HepG2 (cell line): ENCODE measurements around the gene AQP6. TPM values are rescaled to one million over a fixed set of nuclear protein-coding genes. Genes with fewer than 3 reads are reported as not detected.

Experiments
- ATAC-seq: fragments of 200-7000 bp; cut with Tn5 transposase; 3 replicates; pipeline ENCODE4 v1.9.1; 2020; ENCODE audit warnings: mild to moderate bottlenecking, moderate library complexity
- BruUV-seq: library from RNA; stranded (reverse); fragments of 400-500 nt; replicated peaks from 2 replicates; lab custom pipeline; 2021; lab: Mats Ljungman, UMichigan
- CTCF ChIA-PET: fragments of 300-600 bp; formaldehyde crosslinking; extraction: SDS; loops from one replicate; lab custom pipeline; 2021; ENCODE audit warnings: low total read pairs, inconsistent platforms, low intra/inter-chr PET ratio; lab: Yijun Ruan, JAX
- POLR2A ChIA-PET: fragments of 350-600 bp; sonication (Branson Sonifier 250); formaldehyde crosslinking; loops from one replicate; lab custom pipeline; 2020; ENCODE audit warnings: antibody characterized with exemption, inconsistent platforms; lab: Yijun Ruan, JAX
- DNase-seq: peaks from one replicate; pipeline ENCODE4 v3.0.0-alpha.2; 2015; ENCODE audit warnings: low spot score
- FAIRE-seq: peaks from 3 replicates; lab custom pipeline; 2011; peaks lifted over from hg19 to GRCh38; lab: Jason Lieb, UNC
- H2AFZ ChIP-seq: one replicate; pipeline ENCODE4 v1.6.1; 2011; ENCODE audit warnings: low read length, inconsistent platforms
- H3K27ac ChIP-seq: fragments of 300-600 bp; 3 replicates; pipeline ENCODE4 v1.8.0; 2011; ENCODE audit warnings: mixed run types, mild to moderate bottlenecking, mixed read lengths, low read length, inconsistent platforms; ENCODE audit not compliant: insufficient read depth; ENCODE audit errors: extremely low read length
- H3K27me3 ChIP-seq, 2 experiments: fragments of 200-600 bp in 1 of 2; 2 replicates in 1 of 2; 3 replicates in 1 of 2; pipeline versions ENCODE4 v1.6.0 to v1.8.0; 2011; ENCODE audit warnings: low read length in 2 of 2, mild to moderate bottlenecking in 2 of 2, moderate library complexity in 2 of 2, inconsistent platforms in 1 of 2; ENCODE audit not compliant: insufficient read depth in 2 of 2, control insufficient read depth in 1 of 2
- H3K36me3 ChIP-seq, 2 experiments: fragments of 200-600 bp in 1 of 2; replicated peaks in 1 of 2; 2 replicates in 1 of 2; 3 replicates in 1 of 2; pipeline versions ENCODE4 v1.5.1 to v1.8.0; 2011; ENCODE audit warnings: low read length in 2 of 2, inconsistent platforms in 1 of 2; ENCODE audit not compliant: insufficient read depth in 2 of 2, control insufficient read depth in 1 of 2
- H3K4me1 ChIP-seq: 2 replicates; pipeline ENCODE4 v1.5.1; 2012; ENCODE audit warnings: low read length, inconsistent platforms; ENCODE audit not compliant: insufficient read depth
- H3K4me2 ChIP-seq: 2 replicates; pipeline ENCODE4 v1.6.0; 2011; ENCODE audit warnings: low read depth, low read length, inconsistent platforms
- H3K4me3 ChIP-seq, 3 experiments: fragments of 200-600 bp in 1 of 3; sonication (generic), shearing (Covaris generic) in 1 of 3; replicated peaks in 1 of 3; 2 replicates each; pipeline ENCODE4 v1.5.1; 2011 to 2016; ENCODE audit warnings: low read length in 3 of 3, inconsistent platforms in 2 of 3, low read depth in 2 of 3, mild to moderate bottlenecking in 2 of 3, control low read depth in 1 of 3, mixed read lengths in 1 of 3; ENCODE audit not compliant: insufficient read depth in 1 of 3
- H3K79me2 ChIP-seq: one replicate; pipeline ENCODE4 v1.6.1; 2011; ENCODE audit warnings: low read length, inconsistent platforms; ENCODE audit not compliant: insufficient read depth
- H3K9ac ChIP-seq: 2 replicates; pipeline ENCODE4 v1.6.0; 2011; ENCODE audit warnings: mild to moderate bottlenecking, low read depth, low read length, inconsistent platforms; ENCODE audit not compliant: insufficient read depth
- H3K9me3 ChIP-seq: 2 replicates; pipeline ENCODE4 v1.5.1; 2012; ENCODE audit warnings: mild to moderate bottlenecking, low read length
- H4K20me1 ChIP-seq: 2 replicates; pipeline ENCODE4 v1.6.0; 2011; ENCODE audit warnings: inconsistent platforms, mild to moderate bottlenecking, low read length, moderate library complexity; ENCODE audit not compliant: insufficient read depth
- GZF1 ChIP-seq: sonication (generic); formaldehyde crosslinking; IDR thresholded peaks from 2 replicates; pipeline ENCODE4 v1.5.1; 2020; ENCODE audit warnings: mild to moderate bottlenecking, missing genetic modification reagents
- KDM5A ChIP-seq: fragments of 200-600 bp; sonication (generic); IDR thresholded peaks from 2 replicates; pipeline ENCODE4 v1.7.0; 2018; ENCODE audit warnings: antibody characterized with exemption, mild to moderate bottlenecking, low read length, borderline replicate concordance
- NFIC ChIP-seq: IDR thresholded peaks from 2 replicates; pipeline ENCODE4 v1.6.1; 2012; ENCODE audit warnings: mild to moderate bottlenecking, low read length, inconsistent platforms
- TOPORS ChIP-seq: sonication (generic); formaldehyde crosslinking; IDR thresholded peaks from 2 replicates; pipeline ENCODE4 v1.8.0; 2023; ENCODE audit warnings: mild to moderate bottlenecking, missing genetic modification reagents
- ZFYVE20 ChIP-seq: sonication (generic); formaldehyde crosslinking; IDR thresholded peaks from 2 replicates; pipeline ENCODE4 v1.8.0; 2023; ENCODE audit warnings: low read depth, mild to moderate bottlenecking, moderate library complexity, missing genetic modification reagents, borderline replicate concordance
- ZNF260 ChIP-seq: sonication (generic); formaldehyde crosslinking; IDR thresholded peaks from 2 replicates; pipeline ENCODE4 v1.4.0; 2020; ENCODE audit warnings: missing genetic modification reagents, low read depth, mild to moderate bottlenecking, borderline replicate concordance
- WGBS: methylation state at CpG from one replicate; pipeline ENCODE4 v1.1.6; 2017; ENCODE audit warnings: low lambda C conversion rate; 5-methylcytosine and 5-hydroxymethylcytosine counted together
- in situ Hi-C: cut with HindIII; loops from 2 replicates; pipeline ENCODE4 v1.10.0; 2017; ENCODE audit warnings: low pct_unique_long_range_greater_than_20kb; ENCODE audit not compliant: extremely low pct_ligation_motif_present
- intact Hi-C: fragments of 100-400 bp; cut with micrococcal nuclease; formaldehyde crosslinking; loops from one replicate; pipeline ENCODE4 v1.10.0; 2022; ENCODE audit not compliant: unreplicated experiment
- polyA plus RNA-seq, 8 experiments: library from polyadenylated mRNA; depleted of rRNA in 3 of 8; stranded (reverse) in 7 of 8; unstranded in 1 of 8; fragments of >200 nt; fragmentation: Illumina TruSeq in 4 of 8; extraction: Trizol in 4 of 8; gene quantifications; 2 replicates each; pipeline versions ENCODE4 v1.2.1 to v1.2.3, GENCODE V29; 2011 to 2016; ENCODE audit warnings: low read depth in 4 of 8, missing spikeins in 1 of 8, mixed read lengths in 1 of 8; ENCODE audit not compliant: insufficient read depth in 1 of 8
- total RNA-seq, 5 experiments: library from RNA; depleted of rRNA; stranded (reverse); fragments of >200 nt; fragmentation: Illumina TruSeq; extraction: Trizol; gene quantifications; 2 replicates each; pipeline ENCODE4 v1.2.3, GENCODE V29; 2016; ENCODE audit warnings: low read depth in 1 of 5
- TF ChIP-seq, protein P1 (sequence below): sonication (generic); formaldehyde crosslinking; IDR thresholded peaks from 2 replicates; pipeline ENCODE4 v1.4.0; 2020; ENCODE audit warnings: low read depth, mild to moderate bottlenecking, missing genetic modification reagents
- TF ChIP-seq, protein P2 (sequence below): IDR thresholded peaks from 2 replicates; pipeline ENCODE4 v1.6.1; 2016; ENCODE audit warnings: missing compliant biosample characterization, missing genetic modification reagents, borderline replicate concordance
- TF ChIP-seq, protein P3 (sequence below): sonication (generic); formaldehyde crosslinking; IDR thresholded peaks from 2 replicates; pipeline ENCODE4 v1.4.0; 2020; ENCODE audit warnings: missing genetic modification reagents

Gene AQP6
- total and polyA plus RNA-seq, 2 of the 13 experiments (the other 11 are each of a cell fraction or from before 2014, with no cell fraction given) = 0.32 to 1.3 TPM

DNA sequence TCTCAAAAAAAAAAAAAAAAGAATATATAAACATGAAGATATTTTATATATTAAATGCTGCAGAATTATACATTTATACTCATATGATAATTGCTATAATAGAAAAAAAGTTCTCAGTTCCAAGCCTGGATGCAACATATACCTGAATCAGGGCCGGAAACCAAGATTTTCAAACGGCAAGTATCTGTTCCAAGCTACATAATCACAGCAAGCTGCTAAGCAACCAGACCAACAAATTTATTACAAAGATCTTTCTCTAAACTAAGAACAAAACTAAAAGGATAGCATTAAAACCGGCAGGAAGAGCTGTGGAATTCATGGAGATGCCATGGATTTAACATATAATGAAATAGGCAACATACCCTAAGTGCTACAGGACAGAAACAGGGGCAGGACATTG lies 45.4 kb downstream of the AQP6 start (continued):
- TF ChIP-seq, protein P1, sequence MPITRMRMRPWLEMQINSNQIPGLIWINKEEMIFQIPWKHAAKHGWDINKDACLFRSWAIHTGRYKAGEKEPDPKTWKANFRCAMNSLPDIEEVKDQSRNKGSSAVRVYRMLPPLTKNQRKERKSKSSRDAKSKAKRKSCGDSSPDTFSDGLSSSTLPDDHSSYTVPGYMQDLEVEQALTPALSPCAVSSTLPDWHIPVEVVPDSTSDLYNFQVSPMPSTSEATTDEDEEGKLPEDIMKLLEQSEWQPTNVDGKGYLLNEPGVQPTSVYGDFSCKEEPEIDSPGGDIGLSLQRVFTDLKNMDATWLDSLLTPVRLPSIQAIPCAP (CRISPR knock-in tag) = no peak
- TF ChIP-seq NFIC = no peak

DNA sequence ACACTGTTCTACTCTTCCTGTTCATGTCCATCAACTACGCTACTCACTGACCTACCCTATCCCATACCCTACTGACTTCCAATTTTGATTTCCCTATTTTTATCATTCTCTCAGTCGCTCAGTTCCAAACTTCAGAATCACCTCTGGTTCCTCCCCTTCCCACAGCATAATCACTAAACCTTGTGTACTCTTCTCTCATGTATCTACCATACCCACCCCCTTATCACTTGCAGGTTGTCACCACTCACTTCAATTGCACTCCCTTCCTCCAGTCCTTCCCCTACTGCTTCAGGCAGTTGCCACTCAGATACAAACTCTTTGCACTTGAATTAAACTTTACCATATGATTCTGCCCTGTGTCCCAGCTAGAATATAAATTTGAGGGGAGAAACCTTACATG lies 46.2 kb downstream of the AQP6 start:
- DNase-seq = no peak
- H3K4me2 ChIP-seq = no peak overlapping the region
- BruUV-seq = no TSS peak
- TF ChIP-seq ZNF260 (CRISPR knock-in tag) (no peak), TOPORS (no peak)
- TF ChIP-seq, all 625 proteins: peak for 0
- ATAC-seq (no peak), FAIRE-seq (no peak)
- H3K79me2 ChIP-seq = peaks cover 73% of the 10 kb centered on the region
- no peaks in the 10 kb centered on the region for H3K27me3 ChIP-seq
- no peak overlapping the region for H2AFZ ChIP-seq
- no peaks in the 10 kb centered on the region for H3K9me3 ChIP-seq
- in situ Hi-C loops = no loop called here
- peaks cover 6 to 12% of the 10 kb centered on the region in 2 experiments; a peak in 4 of 5 replicates for H3K36me3 ChIP-seq
- H3K4me3 ChIP-seq = no peak overlapping the region
- ChIA-PET CTCF (no interaction called here), POLR2A (no interaction called here)
- 99% methylated on average over 2 of the region's 2 CpGs for WGBS
- intact Hi-C loops = no loop called here
- no peaks in the 10 kb centered on the region for H4K20me1 ChIP-seq
- no peak overlapping the region for H3K9ac ChIP-seq
- H3K27ac ChIP-seq = no peak overlapping the region
- H3K4me1 ChIP-seq = peaks cover 60% of the 10 kb centered on the region

DNA sequence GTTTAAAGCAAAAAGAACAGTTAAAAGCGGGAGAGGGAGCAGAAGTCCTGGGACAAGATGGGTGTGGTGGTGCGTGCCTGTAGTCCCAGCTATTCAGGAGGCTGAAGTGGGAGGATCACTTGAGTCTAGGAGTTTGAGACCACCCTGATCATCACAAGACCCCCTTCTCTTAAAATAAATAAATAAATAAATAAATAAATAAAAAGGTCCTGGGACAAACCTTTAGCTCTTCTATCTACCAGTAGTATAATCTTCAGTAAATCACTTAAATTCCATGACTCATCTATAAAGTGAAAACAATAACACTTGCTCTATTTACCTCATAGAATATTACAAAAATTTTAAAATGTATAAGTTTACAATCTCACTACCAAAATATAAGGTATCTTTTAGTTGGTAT lies 46.8 kb downstream of the AQP6 start:
- Histone ChIP-seq H2AFZ (no peak overlapping the region), H3K36me3 (peaks cover 4 to 6% of the 10 kb centered on the region in 2 experiments; a peak in 4 of 5 replicates), H4K20me1 (no peaks in the 10 kb centered on the region), H3K27ac (no peak overlapping the region), H3K27me3 (no peaks in the 10 kb centered on the region), H3K9ac (no peak overlapping the region), H3K9me3 (no peaks in the 10 kb centered on the region), H3K4me1 (peaks cover 64% of the 10 kb centered on the region), H3K4me3 (no peak overlapping the region), H3K79me2 (peaks cover 78% of the 10 kb centered on the region), H3K4me2 (no peak overlapping the region)
- no peak for ATAC-seq
- 98% methylated on average over 2 of the region's 2 CpGs for WGBS
- ChIA-PET POLR2A (no interaction called here), CTCF (no interaction called here)
- in situ Hi-C loops (no loop called here), intact Hi-C loops (no loop called here)
- no peak for DNase-seq
- BruUV-seq = no TSS peak
- TF ChIP-seq, protein P2, sequence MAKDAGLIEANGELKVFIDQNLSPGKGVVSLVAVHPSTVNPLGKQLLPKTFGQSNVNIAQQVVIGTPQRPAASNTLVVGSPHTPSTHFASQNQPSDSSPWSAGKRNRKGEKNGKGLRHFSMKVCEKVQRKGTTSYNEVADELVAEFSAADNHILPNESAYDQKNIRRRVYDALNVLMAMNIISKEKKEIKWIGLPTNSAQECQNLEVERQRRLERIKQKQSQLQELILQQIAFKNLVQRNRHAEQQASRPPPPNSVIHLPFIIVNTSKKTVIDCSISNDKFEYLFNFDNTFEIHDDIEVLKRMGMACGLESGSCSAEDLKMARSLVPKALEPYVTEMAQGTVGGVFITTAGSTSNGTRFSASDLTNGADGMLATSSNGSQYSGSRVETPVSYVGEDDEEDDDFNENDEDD (CRISPR knock-in tag) = no peak
- TF ChIP-seq ZFYVE20 (CRISPR knock-in tag) (no peak), GZF1 (no peak), NFIC (no peak), KDM5A (no peak)
- TF ChIP-seq, protein P3, sequence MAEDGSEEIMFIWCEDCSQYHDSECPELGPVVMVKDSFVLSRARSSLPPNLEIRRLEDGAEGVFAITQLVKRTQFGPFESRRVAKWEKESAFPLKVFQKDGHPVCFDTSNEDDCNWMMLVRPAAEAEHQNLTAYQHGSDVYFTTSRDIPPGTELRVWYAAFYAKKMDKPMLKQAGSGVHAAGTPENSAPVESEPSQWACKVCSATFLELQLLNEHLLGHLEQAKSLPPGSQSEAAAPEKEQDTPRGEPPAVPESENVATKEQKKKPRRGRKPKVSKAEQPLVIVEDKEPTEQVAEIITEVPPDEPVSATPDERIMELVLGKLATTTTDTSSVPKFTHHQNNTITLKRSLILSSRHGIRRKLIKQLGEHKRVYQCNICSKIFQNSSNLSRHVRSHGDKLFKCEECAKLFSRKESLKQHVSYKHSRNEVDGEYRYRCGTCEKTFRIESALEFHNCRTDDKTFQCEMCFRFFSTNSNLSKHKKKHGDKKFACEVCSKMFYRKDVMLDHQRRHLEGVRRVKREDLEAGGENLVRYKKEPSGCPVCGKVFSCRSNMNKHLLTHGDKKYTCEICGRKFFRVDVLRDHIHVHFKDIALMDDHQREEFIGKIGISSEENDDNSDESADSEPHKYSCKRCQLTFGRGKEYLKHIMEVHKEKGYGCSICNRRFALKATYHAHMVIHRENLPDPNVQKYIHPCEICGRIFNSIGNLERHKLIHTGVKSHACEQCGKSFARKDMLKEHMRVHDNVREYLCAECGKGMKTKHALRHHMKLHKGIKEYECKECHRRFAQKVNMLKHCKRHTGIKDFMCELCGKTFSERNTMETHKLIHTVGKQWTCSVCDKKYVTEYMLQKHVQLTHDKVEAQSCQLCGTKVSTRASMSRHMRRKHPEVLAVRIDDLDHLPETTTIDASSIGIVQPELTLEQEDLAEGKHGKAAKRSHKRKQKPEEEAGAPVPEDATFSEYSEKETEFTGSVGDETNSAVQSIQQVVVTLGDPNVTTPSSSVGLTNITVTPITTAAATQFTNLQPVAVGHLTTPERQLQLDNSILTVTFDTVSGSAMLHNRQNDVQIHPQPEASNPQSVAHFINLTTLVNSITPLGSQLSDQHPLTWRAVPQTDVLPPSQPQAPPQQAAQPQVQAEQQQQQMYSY = no peak
- no peak for FAIRE-seq
